ENCODE results near the gene POLR1E. TPM values are rescaled to one million over a fixed set of nuclear protein-coding genes. Genes with fewer than 3 reads are reported as not detected.

Gene POLR1E
- total and polyA plus RNA-seq, 7 donors, result 12.1 to 22.5 (median 21.1) TPM

DNA sequence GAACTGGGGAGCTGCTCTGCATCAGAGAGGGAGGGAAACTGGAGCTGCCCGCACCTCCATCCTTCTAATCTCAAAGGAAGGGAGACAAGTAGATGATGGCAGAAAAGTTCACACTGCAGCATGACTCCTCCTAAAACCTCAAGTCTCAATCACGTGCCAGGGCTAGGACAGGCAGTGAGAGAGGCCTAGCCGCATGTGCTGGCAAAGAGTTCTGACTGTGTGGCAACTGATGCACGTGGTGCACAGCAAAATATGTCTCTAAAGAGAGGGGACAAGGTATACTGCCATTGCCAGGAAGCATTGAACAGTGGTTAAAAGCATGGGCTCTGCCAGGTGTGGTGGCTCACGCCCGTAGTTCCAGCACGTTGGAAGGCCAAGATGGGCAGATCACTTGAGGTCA, 52.4 kb downstream of the POLR1E start:
- TF ChIP-seq, protein P1, sequence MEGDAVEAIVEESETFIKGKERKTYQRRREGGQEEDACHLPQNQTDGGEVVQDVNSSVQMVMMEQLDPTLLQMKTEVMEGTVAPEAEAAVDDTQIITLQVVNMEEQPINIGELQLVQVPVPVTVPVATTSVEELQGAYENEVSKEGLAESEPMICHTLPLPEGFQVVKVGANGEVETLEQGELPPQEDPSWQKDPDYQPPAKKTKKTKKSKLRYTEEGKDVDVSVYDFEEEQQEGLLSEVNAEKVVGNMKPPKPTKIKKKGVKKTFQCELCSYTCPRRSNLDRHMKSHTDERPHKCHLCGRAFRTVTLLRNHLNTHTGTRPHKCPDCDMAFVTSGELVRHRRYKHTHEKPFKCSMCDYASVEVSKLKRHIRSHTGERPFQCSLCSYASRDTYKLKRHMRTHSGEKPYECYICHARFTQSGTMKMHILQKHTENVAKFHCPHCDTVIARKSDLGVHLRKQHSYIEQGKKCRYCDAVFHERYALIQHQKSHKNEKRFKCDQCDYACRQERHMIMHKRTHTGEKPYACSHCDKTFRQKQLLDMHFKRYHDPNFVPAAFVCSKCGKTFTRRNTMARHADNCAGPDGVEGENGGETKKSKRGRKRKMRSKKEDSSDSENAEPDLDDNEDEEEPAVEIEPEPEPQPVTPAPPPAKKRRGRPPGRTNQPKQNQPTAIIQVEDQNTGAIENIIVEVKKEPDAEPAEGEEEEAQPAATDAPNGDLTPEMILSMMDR (IDR thresholded peaks at IDR 0.05), result no peak
- WGBS, 3 donors, result 82 to 94% (median 82%) methylated on average over 7 of the region's 7 CpGs
- Histone ChIP-seq H3K9me3 (no peaks in the 10 kb centered on the region), H3K36me3 (ENCODE audit: insufficient read depth in 1 of 2, low read depth in 1 of 2) (peaks cover 4 to 76% of the 10 kb centered on the region in 2 donors), H3K27me3 (ENCODE audit: insufficient read depth in 3 of 3, low read length in 2 of 3) (no peaks in the 10 kb centered on the region), H3K4me3 (no peak overlapping the region), H3K4me1 (peaks cover 8% of the 10 kb centered on the region), H3K27ac (no peak overlapping the region)
- intact Hi-C loops (cut with DNase I), result loop anchor here in 1 of 2 donors (5.0 kb wide), 1 partner anchor 51 kb away; the partner anchor contains the start of gene POLR1E
- DNase-seq (no peak), ATAC-seq (peak in 2 of 4 donors; percentile 33 to 52)

DNA sequence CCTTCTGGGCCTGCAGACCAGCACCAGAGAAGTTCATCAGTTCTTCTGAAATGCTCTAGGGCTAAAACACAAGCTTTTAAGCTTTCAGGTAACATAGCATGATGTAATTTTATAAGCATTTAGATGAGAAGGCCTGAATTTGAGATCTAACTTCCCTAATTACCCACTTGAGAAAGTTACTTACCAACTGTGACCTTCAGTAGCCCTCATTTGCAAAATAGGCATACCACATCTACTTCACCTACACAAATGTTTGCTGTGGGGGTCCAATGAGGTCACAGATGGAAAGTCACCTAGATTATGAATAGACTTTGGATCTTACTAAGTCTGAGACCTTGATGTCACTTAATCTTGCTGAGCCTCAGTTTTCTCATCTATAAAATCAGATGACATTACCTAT, 53.9 kb downstream of the POLR1E start:
- Histone ChIP-seq H3K4me3 (no peak overlapping the region), H3K36me3 (ENCODE audit: insufficient read depth in 1 of 2, low read depth in 1 of 2) (peaks cover 4 to 66% of the 10 kb centered on the region in 2 donors), H3K27ac (no peak overlapping the region), H3K9me3 (no peaks in the 10 kb centered on the region), H3K27me3 (ENCODE audit: insufficient read depth in 3 of 3, low read length in 2 of 3) (no peaks in the 10 kb centered on the region), H3K4me1 (peaks cover 8% of the 10 kb centered on the region)
- ATAC-seq (no peak), DNase-seq (no peak)
- intact Hi-C loops (cut with DNase I), result loop anchor here in 1 of 2 donors (5.0 kb wide), 1 partner anchor 52 kb away; the partner anchor contains the start of gene POLR1E
- TF ChIP-seq, protein P1 (IDR thresholded peaks at IDR 0.05), result no peak

DNA sequence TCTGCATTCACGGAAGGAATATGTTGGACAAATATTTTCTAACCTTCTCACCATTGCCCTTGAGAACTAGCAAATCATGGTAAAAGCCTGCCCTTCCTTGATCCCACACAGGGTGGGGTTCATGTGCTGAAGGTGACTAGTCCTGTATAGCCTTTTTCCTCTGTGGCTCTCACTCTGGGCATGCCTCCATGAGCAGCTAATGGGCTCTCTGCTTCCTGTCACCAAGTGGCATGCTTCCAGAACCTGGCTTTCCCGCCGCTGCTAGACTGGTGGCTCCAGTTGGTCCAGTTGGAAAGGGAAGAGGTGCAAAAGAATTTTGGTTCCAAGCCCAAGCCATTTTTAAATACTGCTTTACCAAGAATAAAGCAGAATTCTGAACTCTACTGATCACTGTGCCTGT, 54.9 kb downstream of the POLR1E start:
- H3K4me1 ChIP-seq, result peaks cover 8% of the 10 kb centered on the region
- intact Hi-C loops (cut with DNase I), result no loop called here
- H3K27ac ChIP-seq, result peak overlapping the region; percentile 51
- H3K36me3 ChIP-seq (ENCODE audit: insufficient read depth in 1 of 2, low read depth in 1 of 2), result peaks cover 2 to 57% of the 10 kb centered on the region in 2 donors
- H3K27me3 ChIP-seq (ENCODE audit: insufficient read depth in 3 of 3, low read length in 2 of 3), result no peaks in the 10 kb centered on the region
- 26 to 45% (median 26%) methylated on average over 3 of the region's 3 CpGs for WGBS, 3 donors
- H3K4me3 ChIP-seq, result no peak overlapping the region
- no peaks in the 10 kb centered on the region for H3K9me3 ChIP-seq
- DNase-seq (peak; percentile 56 to 74), ATAC-seq (peak; percentile 79 to 90 (median 87))
- TF ChIP-seq, protein P1 (IDR thresholded peaks at IDR 0.05), result peak; percentile 19

DNA sequence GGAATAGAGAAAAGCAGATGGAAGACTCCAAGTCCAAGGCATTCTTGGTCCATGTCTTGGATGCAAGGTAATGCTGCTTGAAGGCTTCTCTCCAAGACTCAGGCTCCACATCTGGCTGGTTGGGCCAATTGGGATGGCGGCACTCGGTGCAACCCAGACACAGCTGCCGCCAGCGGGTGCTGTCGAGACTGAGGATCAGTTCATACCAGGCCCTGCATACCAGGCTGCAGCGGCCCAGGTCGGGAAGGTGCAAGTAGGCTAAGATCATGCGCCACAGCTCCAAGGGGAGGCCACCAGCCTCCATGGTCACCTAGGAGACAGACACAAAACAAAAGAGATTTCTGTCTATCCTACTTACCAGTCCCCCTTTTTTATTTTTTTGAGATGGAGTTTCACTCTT, 55.7 kb downstream of the POLR1E start:
- no peak overlapping the region for H3K27ac ChIP-seq
- H3K4me3 ChIP-seq, result no peak overlapping the region
- H3K27me3 ChIP-seq (ENCODE audit: insufficient read depth in 3 of 3, low read length in 2 of 3), result no peaks in the 10 kb centered on the region
- ATAC-seq (peak in 1 of 4 donors; percentile 9), DNase-seq (no peak)
- intact Hi-C loops (cut with DNase I), result no loop called here
- WGBS, 3 donors, result 95 to 99% (median 97%) methylated on average over 8 of the region's 8 CpGs
- peaks cover 2 to 49% of the 10 kb centered on the region in 2 donors for H3K36me3 ChIP-seq (ENCODE audit: insufficient read depth in 1 of 2, low read depth in 1 of 2)
- H3K4me1 ChIP-seq, result peaks cover 8% of the 10 kb centered on the region
- no peaks in the 10 kb centered on the region for H3K9me3 ChIP-seq
- TF ChIP-seq, protein P1 (IDR thresholded peaks at IDR 0.05), result no peak

DNA sequence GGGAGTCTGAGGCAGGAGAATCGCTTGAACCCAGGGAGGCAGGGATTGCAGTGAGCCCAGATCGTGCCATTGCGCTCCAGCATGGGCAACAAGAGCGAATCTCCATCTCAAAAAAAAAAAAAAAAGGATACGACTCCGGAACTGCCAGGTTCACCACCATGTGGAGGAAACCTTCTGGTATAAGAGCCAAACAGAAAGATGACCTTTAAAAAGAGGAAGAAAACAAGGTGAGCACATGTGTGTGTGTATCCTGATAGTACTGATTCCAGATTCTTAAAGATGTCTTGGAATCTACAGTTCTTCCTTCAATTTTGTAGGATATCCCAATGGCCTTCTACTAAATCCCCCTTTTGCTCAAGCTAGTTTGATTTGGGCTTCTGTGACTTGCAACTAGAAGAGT, 56.7 kb downstream of the POLR1E start:
- ATAC-seq (no peak), DNase-seq (no peak)
- H3K4me1 ChIP-seq, result peaks cover 8% of the 10 kb centered on the region
- no peak overlapping the region for H3K4me3 ChIP-seq
- no peak overlapping the region for H3K27ac ChIP-seq
- intact Hi-C loops (cut with DNase I), result no loop called here
- 97 to 99% (median 98%) methylated on average over 6 of the region's 6 CpGs for WGBS, 3 donors
- TF ChIP-seq, protein P1 (IDR thresholded peaks at IDR 0.05), result no peak
- no peaks in the 10 kb centered on the region for H3K9me3 ChIP-seq
- H3K36me3 ChIP-seq (ENCODE audit: insufficient read depth in 1 of 2, low read depth in 1 of 2), result peaks cover 2 to 39% of the 10 kb centered on the region in 2 donors
- H3K27me3 ChIP-seq (ENCODE audit: insufficient read depth in 3 of 3, low read length in 2 of 3), result no peaks in the 10 kb centered on the region
